C4-2B (cell line): ENCODE data around the gene ZNF655.

Experiments used
- H3K27ac ChIP-seq: fragments of 450-650 bp; 2 replicates; pipeline ENCODE4 v1.5.1; 2017
- CTCF ChIP-seq: fragments of 450-650 bp; conservative IDR thresholded peaks from 2 replicates; pipeline ENCODE4 v1.5.1; 2017; ENCODE audit warnings: mild to moderate bottlenecking
- ZFX ChIP-seq: fragments of 450-650 bp; IDR thresholded peaks from 2 replicates; pipeline ENCODE4 v1.6.1; 2017

Gene ZNF655

GRCh38 chr7:99601656-99602310, 43.3 kb downstream of the ZNF655 start:
- TF ChIP-seq ZFX (no peak), CTCF (no peak)
- H3K27ac ChIP-seq = no peak overlapping the region

- TF ChIP-seq CTCF (no peak), ZFX (no peak)
- H3K27ac ChIP-seq = no peak overlapping the region
These were observed 47.1 kb downstream of the ZNF655 start for GRCh38 chr7:99605527-99605926.

- TF ChIP-seq ZFX (no peak), CTCF (no peak)
- no peak overlapping the region for H3K27ac ChIP-seq
These were observed 48.1 kb downstream of the ZNF655 start for GRCh38 chr7:99606531-99606930.

GRCh38 chr7:99607548-99607947, 49.1 kb downstream of the ZNF655 start:
- H3K27ac ChIP-seq = no peak overlapping the region
- TF ChIP-seq CTCF (no peak), ZFX (no peak)

- TF ChIP-seq CTCF = no peak
- TF ChIP-seq ZFX = no peak
These were observed 56.1 kb downstream of the ZNF655 start for GRCh38 chr7:99614495-99614894.

GRCh38 chr7:99615989-99616358, 57.5 kb downstream of the ZNF655 start:
- TF ChIP-seq ZFX (no peak), CTCF (no peak)
- peak overlapping the region; percentile 77 for H3K27ac ChIP-seq

More at GRCh38 chr7:99614495-99614894, 56.1 kb downstream of the ZNF655 start:
- no peak overlapping the region for H3K27ac ChIP-seq

- H3K27ac ChIP-seq = peak within 1 kb of the TSS; percentile 77
- TF ChIP-seq CTCF = peak; percentile 80
- peak; percentile 98 for TF ChIP-seq ZFX
These were observed 58.1 kb downstream of the ZNF655 start, which contains the start of gene ZSCAN25 for GRCh38 chr7:99616359-99617191. ZSCAN25 (plus strand) TSS chr7:99616946; CDS start chr7:99619607, 2,661 bp downstream.
